HG03520 (cell line): ENCODE data around the gene CELSR2.

ENCODE experiments used
- ATAC-seq: cut with Tn5 transposase; IDR thresholded peaks from one replicate; pipeline ENCODE4 v1.9.1; 2021; ENCODE audit warnings: mild to moderate bottlenecking, moderate library complexity; ENCODE audit not compliant: unreplicated experiment

The CELSR2 gene

GRCh38 chr1:109262231-109263055, 13.1 kb downstream of the CELSR2 start:
- no peak for ATAC-seq

- ATAC-seq, result no peak
Measured at GRCh38 chr1:109263234-109263596, 13.9 kb downstream of the CELSR2 start.

- peak; percentile 59 for ATAC-seq
Measured at GRCh38 chr1:109263597-109264378, 14.4 kb downstream of the CELSR2 start.

GRCh38 chr1:109264379-109264755, 15.0 kb downstream of the CELSR2 start:
- no peak for ATAC-seq

- ATAC-seq, result no peak
Measured at GRCh38 chr1:109265016-109265415, 15.7 kb downstream of the CELSR2 start.

GRCh38 chr1:109265741-109266330, 16.5 kb downstream of the CELSR2 start:
- ATAC-seq, result no peak

GRCh38 chr1:109266965-109267364, 17.6 kb downstream of the CELSR2 start:
- no peak for ATAC-seq

GRCh38 chr1:109267743-109268300, 18.5 kb downstream of the CELSR2 start:
- no peak for ATAC-seq

- no peak for ATAC-seq
Measured at GRCh38 chr1:109268431-109269211, 19.3 kb downstream of the CELSR2 start.

GRCh38 chr1:109269212-109269980, 20.1 kb downstream of the CELSR2 start:
- ATAC-seq, result no peak

- no peak for ATAC-seq
Measured at GRCh38 chr1:109269981-109270622, 20.8 kb downstream of the CELSR2 start.

- no peak for ATAC-seq
Measured at GRCh38 chr1:109270623-109271317, 21.4 kb downstream of the CELSR2 start.

GRCh38 chr1:109271458-109271857, 22.1 kb downstream of the CELSR2 start:
- no peak for ATAC-seq

- no peak for ATAC-seq
Measured at GRCh38 chr1:109272021-109272799, 22.9 kb downstream of the CELSR2 start.

GRCh38 chr1:109272831-109273547, 23.6 kb downstream of the CELSR2 start:
- ATAC-seq, result no peak

GRCh38 chr1:109273570-109274288, 24.4 kb downstream of the CELSR2 start:
- ATAC-seq, result no peak
